Endothelial cell of umbilical vein (primary cell): ENCODE data around the gene RTN4R. TPM values are rescaled to one million over a fixed set of nuclear protein-coding genes. Genes with fewer than 3 reads are reported as not detected.
A peak's percentile ranks its signal among the peaks of the same experiment; 100 is the strongest.

Experiments
- BruUV-seq: library from RNA; stranded (reverse); fragments of 400-500 nt; replicated peaks from 2 replicates; lab custom pipeline; 2021; lab: Mats Ljungman, UMichigan
- CTCF ChIA-PET: fragments of 300-600, 350-600 bp; sonication (Branson Sonifier 250); formaldehyde crosslinking; loops from one replicate; lab custom pipeline; 2021; ENCODE audit warnings: antibody characterized with exemption, inconsistent platforms; lab: Charles Lee
- POLR2A ChIA-PET: fragments of 300-600, 350-600 bp; sonication (Branson Sonifier 250); formaldehyde crosslinking; loops from one replicate; lab custom pipeline; 2021; ENCODE audit warnings: antibody characterized with exemption, inconsistent platforms; lab: Charles Lee
- DNase-seq: peaks from one replicate; pipeline ENCODE4 v3.0.0-alpha.2; 2011; ENCODE audit warnings: low read depth, low spot score
- FAIRE-seq: peaks from 2 replicates; lab custom pipeline; 2011; peaks lifted over from hg19 to GRCh38; lab: Jason Lieb, UNC
- H2AFZ ChIP-seq: 2 replicates; pipeline ENCODE4 v1.6.0; 2012; ENCODE audit warnings: low read depth, low read length, control low read depth, inconsistent platforms
- H3K27ac ChIP-seq: 2 replicates; pipeline ENCODE4 v1.5.1; 2011; ENCODE audit warnings: low read depth, mild to moderate bottlenecking, control low read depth, low read length, moderate library complexity; ENCODE audit not compliant: insufficient read depth
- H3K27me3 ChIP-seq, 2 experiments: 2 replicates each; pipeline versions ENCODE4 v1.6.0 to v1.6.1; 2011; ENCODE audit warnings: low read length in 2 of 2, mixed read lengths in 1 of 2; ENCODE audit not compliant: control insufficient read depth in 2 of 2, insufficient read depth in 2 of 2
- H3K36me3 ChIP-seq, 2 experiments: 2 replicates in 1 of 2; 3 replicates in 1 of 2; pipeline ENCODE4 v1.5.1; 2011; ENCODE audit warnings: low read length in 2 of 2, mild to moderate bottlenecking in 1 of 2, moderate library complexity in 1 of 2; ENCODE audit not compliant: control insufficient read depth in 2 of 2, insufficient read depth in 2 of 2; ENCODE audit errors: extremely low read depth in 1 of 2
- H3K4me1 ChIP-seq: 3 replicates; pipeline ENCODE4 v1.5.1; 2011; ENCODE audit warnings: mild to moderate bottlenecking, low read length; ENCODE audit not compliant: control insufficient read depth, insufficient read depth; ENCODE audit errors: extremely low read depth
- H3K4me2 ChIP-seq: 2 replicates; pipeline ENCODE4 v1.6.1; 2011; ENCODE audit warnings: low read length, control low read depth, mixed read lengths; ENCODE audit not compliant: insufficient read depth
- H3K4me3 ChIP-seq, 3 experiments: fragments of 200-600 bp in 1 of 3; sonication (generic), shearing (Covaris generic) in 1 of 3; replicated peaks in 1 of 3; 2 replicates each; pipeline ENCODE4 v1.5.1; 2011 to 2016; ENCODE audit warnings: control low read depth in 3 of 3, low read length in 3 of 3, mild to moderate bottlenecking in 2 of 3, inconsistent platforms in 1 of 3, low read depth in 1 of 3, moderate library complexity in 1 of 3; ENCODE audit not compliant: insufficient read depth in 1 of 3
- H3K79me2 ChIP-seq: 2 replicates; pipeline ENCODE4 v1.6.0; 2012; ENCODE audit warnings: low read length, inconsistent platforms; ENCODE audit not compliant: control insufficient read depth, insufficient read depth
- H3K9ac ChIP-seq: replicated peaks from 2 replicates; pipeline ENCODE3; 2011; ENCODE audit warnings: low read length, control low read depth; ENCODE audit not compliant: insufficient read depth; ENCODE audit errors: extremely low read depth
- H3K9me1 ChIP-seq: replicated peaks from 3 replicates; pipeline ENCODE4 v1.6.0; 2011; ENCODE audit warnings: mild to moderate bottlenecking, low read length; ENCODE audit not compliant: control insufficient read depth, insufficient read depth; ENCODE audit errors: extremely low read depth
- H3K9me3 ChIP-seq: replicated peaks from 2 replicates; pipeline ENCODE4 v1.5.1; 2012; ENCODE audit warnings: low read length, inconsistent platforms; ENCODE audit not compliant: control insufficient read depth, insufficient read depth
- H4K20me1 ChIP-seq: replicated peaks from 2 replicates; pipeline ENCODE3; 2011; ENCODE audit warnings: mild to moderate bottlenecking, low read length; ENCODE audit not compliant: control insufficient read depth, insufficient read depth; ENCODE audit errors: extremely low read depth
- EZH2 ChIP-seq: IDR thresholded peaks from 2 replicates; pipeline ENCODE4 v1.6.1; 2012; ENCODE audit warnings: borderline replicate concordance, low read depth, mild to moderate bottlenecking, moderate library complexity, low read length, inconsistent platforms; ENCODE audit not compliant: severe bottlenecking
- FOS ChIP-seq: IDR thresholded peaks from 2 replicates; pipeline ENCODE4 v1.6.1; 2011; ENCODE audit warnings: mild to moderate bottlenecking, low read length, moderate library complexity, borderline replicate concordance; ENCODE audit not compliant: insufficient read depth
- JUN ChIP-seq: IDR thresholded peaks from 2 replicates; pipeline ENCODE4 v1.6.1; 2011; ENCODE audit warnings: borderline replicate concordance, low read depth; ENCODE audit not compliant: insufficient read length, insufficient read depth
- MAX ChIP-seq: IDR thresholded peaks from 2 replicates; pipeline ENCODE4 v1.6.1; 2011; ENCODE audit not compliant: insufficient read depth, insufficient read length
- MYC ChIP-seq: IDR thresholded peaks from one replicate; pipeline ENCODE4 v1.6.1; 2011; ENCODE audit warnings: mild to moderate bottlenecking, low read depth, low read length
- POLR2A ChIP-seq: IDR thresholded peaks from 2 replicates; pipeline ENCODE4 v1.6.1; 2012; ENCODE audit warnings: low read depth, mild to moderate bottlenecking, control low read depth, low read length
- dilution Hi-C: fragments of 300-500 bp; cut with MboI; formaldehyde crosslinking; loops from one replicate; pipeline ENCODE4 v1.15.0; 2019; ENCODE audit warnings: low sequenced_read_pairs; ENCODE audit not compliant: extremely low pct_ligation_motif_present
- intact Hi-C: fragments of 100-400 bp; cut with micrococcal nuclease; formaldehyde crosslinking; loops from one replicate; pipeline ENCODE4 v1.10.0; 2022
- polyA plus RNA-seq, 4 experiments: library from polyadenylated mRNA; depleted of rRNA in 3 of 4; stranded (reverse) in 3 of 4; unstranded in 1 of 4; fragments of >200 nt; gene quantifications; 2 replicates each; pipeline versions ENCODE4 v1.2.1 to v1.2.3, GENCODE V29; 2011 to 2012; ENCODE audit warnings: missing spikeins in 1 of 4
- total RNA-seq: library from RNA; stranded (reverse); gene quantifications from 2 replicates; pipeline ENCODE4 v1.2.3, GENCODE V29; 2021

The RTN4R gene
- total and polyA plus RNA-seq, 2 donors (not counting 3 experiments of a cell fraction or from before 2014, with no cell fraction given): 1.2 to 2.2 TPM

- no peak overlapping the region for H3K9ac ChIP-seq
- H3K9me3 ChIP-seq: no peaks in the 10 kb centered on the region
- no TSS peak for BruUV-seq
- H3K4me2 ChIP-seq: peak overlapping the region; percentile 70
- ChIA-PET POLR2A (interaction anchor here (0.6 kb wide), 1 partner anchor 70 kb away, joined by 3 read pairs; no protein-coding TSS in a partner anchor), CTCF (interaction anchor here (1.0 to 1.5 kb wide), 2 partner anchors 18 to 142 kb away, joined by 4 read pairs; no protein-coding TSS in a partner anchor)
- no peaks in the 10 kb centered on the region for H3K79me2 ChIP-seq
- H3K36me3 ChIP-seq: no peaks in the 10 kb centered on the region
- H4K20me1 ChIP-seq: no peaks in the 10 kb centered on the region
- H3K4me3 ChIP-seq: peak overlapping the region in 2 of 3 experiments; percentile 31 to 36
- dilution Hi-C loops: no loop called here
- no peak for FAIRE-seq
- H3K27ac ChIP-seq: no peak overlapping the region
- intact Hi-C loops: loop anchor here (1.0 kb wide), 1 partner anchor 21 kb away; the partner anchor contains the start of gene DGCR6L
- H3K9me1 ChIP-seq: no peaks in the 10 kb centered on the region
- peaks cover 8% of the 10 kb centered on the region for H3K4me1 ChIP-seq
- no peak for TF ChIP-seq MYC
- H3K27me3 ChIP-seq: peaks cover 0 to 4% of the 10 kb centered on the region in 2 experiments
- DNase-seq: peak; percentile 45
- H2AFZ ChIP-seq: peak overlapping the region; percentile 93
Observed at GRCh38 chr22:20299746-20300136, 31.6 kb upstream of the RTN4R start.

- no peak overlapping the region for H3K27ac ChIP-seq
Observed at GRCh38 chr22:20298803-20299745, 31.0 kb upstream of the RTN4R start.

More at GRCh38 chr22:20298803-20299745, 31.0 kb upstream of the RTN4R start:
- BruUV-seq: no TSS peak
- peak overlapping the region; percentile 86 for H3K4me2 ChIP-seq
- H3K27me3 ChIP-seq: peaks cover 0 to 4% of the 10 kb centered on the region in 2 experiments
- intact Hi-C loops (loop anchor here (1.0 kb wide), 1 partner anchor 21 kb away; the partner anchor contains the start of gene DGCR6L), dilution Hi-C loops (no loop called here)
- H3K4me3 ChIP-seq: peak overlapping the region; percentile 31 to 62 (median 59)
- H4K20me1 ChIP-seq: no peaks in the 10 kb centered on the region
- no peaks in the 10 kb centered on the region for H3K36me3 ChIP-seq
- TF ChIP-seq JUN (no peak), EZH2 (peak; percentile 44), MAX (no peak), FOS (no peak), POLR2A (no peak)
- H3K79me2 ChIP-seq: no peaks in the 10 kb centered on the region
- H3K9me1 ChIP-seq: no peaks in the 10 kb centered on the region
- no peak overlapping the region for H3K9ac ChIP-seq
- FAIRE-seq (peak; percentile 92), DNase-seq (peak; percentile 68)
- POLR2A ChIA-PET: interaction anchor here (0.6 kb wide), 1 partner anchor 69 kb away, joined by 3 read pairs; no protein-coding TSS in a partner anchor
- peaks cover 8% of the 10 kb centered on the region for H3K4me1 ChIP-seq
- CTCF ChIA-PET: interaction anchor here (1.0 to 1.5 kb wide), 2 partner anchors 19 to 142 kb away, joined by 4 read pairs; no protein-coding TSS in a partner anchor
- no peaks in the 10 kb centered on the region for H3K9me3 ChIP-seq
- peak overlapping the region; percentile 93 for H2AFZ ChIP-seq
